Endothelial cell of umbilical vein (primary cell): Measurements from ENCODE around the gene MBD3L2. TPM values are rescaled to one million over a fixed set of nuclear protein-coding genes. Genes with fewer than 3 reads are reported as not detected.

Experiments
- BruUV-seq: library from RNA; stranded (reverse); fragments of 400-500 nt; replicated peaks from 2 replicates; lab custom pipeline; 2021; lab: Mats Ljungman, UMichigan
- CTCF ChIA-PET: fragments of 300-600, 350-600 bp; sonication (Branson Sonifier 250); formaldehyde crosslinking; loops from one replicate; lab custom pipeline; 2021; ENCODE audit warnings: antibody characterized with exemption, inconsistent platforms; lab: Charles Lee
- POLR2A ChIA-PET: fragments of 300-600, 350-600 bp; sonication (Branson Sonifier 250); formaldehyde crosslinking; loops from one replicate; lab custom pipeline; 2021; ENCODE audit warnings: antibody characterized with exemption, inconsistent platforms; lab: Charles Lee
- DNase-seq: peaks from one replicate; pipeline ENCODE4 v3.0.0-alpha.2; 2011; ENCODE audit warnings: low read depth, low spot score
- FAIRE-seq: peaks from 2 replicates; lab custom pipeline; 2011; peaks lifted over from hg19 to GRCh38; lab: Jason Lieb, UNC
- H2AFZ ChIP-seq: 2 replicates; pipeline ENCODE4 v1.6.0; 2012; ENCODE audit warnings: low read depth, low read length, control low read depth, inconsistent platforms
- H3K27ac ChIP-seq: 2 replicates; pipeline ENCODE4 v1.5.1; 2011; ENCODE audit warnings: low read depth, mild to moderate bottlenecking, control low read depth, low read length, moderate library complexity; ENCODE audit not compliant: insufficient read depth
- H3K27me3 ChIP-seq, 2 experiments: 2 replicates each; pipeline versions ENCODE4 v1.6.0 to v1.6.1; 2011; ENCODE audit warnings: low read length in 2 of 2, mixed read lengths in 1 of 2; ENCODE audit not compliant: control insufficient read depth in 2 of 2, insufficient read depth in 2 of 2
- H3K36me3 ChIP-seq, 2 experiments: 2 replicates in 1 of 2; 3 replicates in 1 of 2; pipeline ENCODE4 v1.5.1; 2011; ENCODE audit warnings: low read length in 2 of 2, mild to moderate bottlenecking in 1 of 2, moderate library complexity in 1 of 2; ENCODE audit not compliant: control insufficient read depth in 2 of 2, insufficient read depth in 2 of 2; ENCODE audit errors: extremely low read depth in 1 of 2
- H3K4me1 ChIP-seq: 3 replicates; pipeline ENCODE4 v1.5.1; 2011; ENCODE audit warnings: mild to moderate bottlenecking, low read length; ENCODE audit not compliant: control insufficient read depth, insufficient read depth; ENCODE audit errors: extremely low read depth
- H3K4me2 ChIP-seq: 2 replicates; pipeline ENCODE4 v1.6.1; 2011; ENCODE audit warnings: low read length, control low read depth, mixed read lengths; ENCODE audit not compliant: insufficient read depth
- H3K4me3 ChIP-seq, 3 experiments: fragments of 200-600 bp in 1 of 3; sonication (generic), shearing (Covaris generic) in 1 of 3; replicated peaks in 1 of 3; 2 replicates each; pipeline ENCODE4 v1.5.1; 2011 to 2016; ENCODE audit warnings: control low read depth in 3 of 3, low read length in 3 of 3, mild to moderate bottlenecking in 2 of 3, inconsistent platforms in 1 of 3, low read depth in 1 of 3, moderate library complexity in 1 of 3; ENCODE audit not compliant: insufficient read depth in 1 of 3
- H3K79me2 ChIP-seq: 2 replicates; pipeline ENCODE4 v1.6.0; 2012; ENCODE audit warnings: low read length, inconsistent platforms; ENCODE audit not compliant: control insufficient read depth, insufficient read depth
- H3K9ac ChIP-seq: replicated peaks from 2 replicates; pipeline ENCODE3; 2011; ENCODE audit warnings: low read length, control low read depth; ENCODE audit not compliant: insufficient read depth; ENCODE audit errors: extremely low read depth
- H3K9me1 ChIP-seq: replicated peaks from 3 replicates; pipeline ENCODE4 v1.6.0; 2011; ENCODE audit warnings: mild to moderate bottlenecking, low read length; ENCODE audit not compliant: control insufficient read depth, insufficient read depth; ENCODE audit errors: extremely low read depth
- H3K9me3 ChIP-seq: replicated peaks from 2 replicates; pipeline ENCODE4 v1.5.1; 2012; ENCODE audit warnings: low read length, inconsistent platforms; ENCODE audit not compliant: control insufficient read depth, insufficient read depth
- H4K20me1 ChIP-seq: replicated peaks from 2 replicates; pipeline ENCODE3; 2011; ENCODE audit warnings: mild to moderate bottlenecking, low read length; ENCODE audit not compliant: control insufficient read depth, insufficient read depth; ENCODE audit errors: extremely low read depth
- CTCF ChIP-seq, 2 donors: IDR thresholded peaks; 1 replicate in 1 of 2; 2 replicates in 1 of 2; pipeline ENCODE4 v1.5.1; 2011; ENCODE audit warnings: low read length in 2 of 2, mild to moderate bottlenecking in 2 of 2, moderate library complexity in 2 of 2, control low read depth in 1 of 2, inconsistent platforms in 1 of 2, low read depth in 1 of 2; ENCODE audit not compliant: insufficient read depth in 1 of 2; ENCODE audit errors: extremely low read depth in 1 of 2
- EZH2 ChIP-seq: IDR thresholded peaks from 2 replicates; pipeline ENCODE4 v1.6.1; 2012; ENCODE audit warnings: borderline replicate concordance, low read depth, mild to moderate bottlenecking, moderate library complexity, low read length, inconsistent platforms; ENCODE audit not compliant: severe bottlenecking
- FOS ChIP-seq: IDR thresholded peaks from 2 replicates; pipeline ENCODE4 v1.6.1; 2011; ENCODE audit warnings: mild to moderate bottlenecking, low read length, moderate library complexity, borderline replicate concordance; ENCODE audit not compliant: insufficient read depth
- GATA2 ChIP-seq: IDR thresholded peaks from 2 replicates; pipeline ENCODE4 v1.7.0; 2011; ENCODE audit warnings: low read depth, mild to moderate bottlenecking, moderate library complexity, mixed read lengths, low read length; ENCODE audit not compliant: insufficient read length, insufficient read depth
- JUN ChIP-seq: IDR thresholded peaks from 2 replicates; pipeline ENCODE4 v1.6.1; 2011; ENCODE audit warnings: borderline replicate concordance, low read depth; ENCODE audit not compliant: insufficient read length, insufficient read depth
- MYC ChIP-seq: IDR thresholded peaks from one replicate; pipeline ENCODE4 v1.6.1; 2011; ENCODE audit warnings: mild to moderate bottlenecking, low read depth, low read length
- POLR2A ChIP-seq: IDR thresholded peaks from 2 replicates; pipeline ENCODE4 v1.6.1; 2012; ENCODE audit warnings: low read depth, mild to moderate bottlenecking, control low read depth, low read length
- POLR2AphosphoS5 ChIP-seq: IDR thresholded peaks from 2 replicates; pipeline ENCODE4 v1.6.1; 2012; ENCODE audit warnings: low read depth, mild to moderate bottlenecking, control low read depth, low read length, moderate library complexity; ENCODE audit not compliant: insufficient read depth
- dilution Hi-C: fragments of 300-500 bp; cut with MboI; formaldehyde crosslinking; loops from one replicate; pipeline ENCODE4 v1.15.0; 2019; ENCODE audit warnings: low sequenced_read_pairs; ENCODE audit not compliant: extremely low pct_ligation_motif_present
- intact Hi-C: fragments of 100-400 bp; cut with micrococcal nuclease; formaldehyde crosslinking; loops from one replicate; pipeline ENCODE4 v1.10.0; 2022
- polyA plus RNA-seq, 4 experiments: library from polyadenylated mRNA; depleted of rRNA in 3 of 4; stranded (reverse) in 3 of 4; unstranded in 1 of 4; fragments of >200 nt; gene quantifications; 2 replicates each; pipeline versions ENCODE4 v1.2.1 to v1.2.3, GENCODE V29; 2011 to 2012; ENCODE audit warnings: missing spikeins in 1 of 4
- total RNA-seq: library from RNA; stranded (reverse); gene quantifications from 2 replicates; pipeline ENCODE4 v1.2.3, GENCODE V29; 2021
- TF ChIP-seq, protein P1 (sequence below): IDR thresholded peaks from 2 replicates; pipeline ENCODE4 v1.6.1; 2011; ENCODE audit not compliant: insufficient read depth, insufficient read length

MBD3L2 gene
- total and polyA plus RNA-seq, 2 donors (not counting 3 experiments of a cell fraction or from before 2014, with no cell fraction given) = not detected

DNA sequence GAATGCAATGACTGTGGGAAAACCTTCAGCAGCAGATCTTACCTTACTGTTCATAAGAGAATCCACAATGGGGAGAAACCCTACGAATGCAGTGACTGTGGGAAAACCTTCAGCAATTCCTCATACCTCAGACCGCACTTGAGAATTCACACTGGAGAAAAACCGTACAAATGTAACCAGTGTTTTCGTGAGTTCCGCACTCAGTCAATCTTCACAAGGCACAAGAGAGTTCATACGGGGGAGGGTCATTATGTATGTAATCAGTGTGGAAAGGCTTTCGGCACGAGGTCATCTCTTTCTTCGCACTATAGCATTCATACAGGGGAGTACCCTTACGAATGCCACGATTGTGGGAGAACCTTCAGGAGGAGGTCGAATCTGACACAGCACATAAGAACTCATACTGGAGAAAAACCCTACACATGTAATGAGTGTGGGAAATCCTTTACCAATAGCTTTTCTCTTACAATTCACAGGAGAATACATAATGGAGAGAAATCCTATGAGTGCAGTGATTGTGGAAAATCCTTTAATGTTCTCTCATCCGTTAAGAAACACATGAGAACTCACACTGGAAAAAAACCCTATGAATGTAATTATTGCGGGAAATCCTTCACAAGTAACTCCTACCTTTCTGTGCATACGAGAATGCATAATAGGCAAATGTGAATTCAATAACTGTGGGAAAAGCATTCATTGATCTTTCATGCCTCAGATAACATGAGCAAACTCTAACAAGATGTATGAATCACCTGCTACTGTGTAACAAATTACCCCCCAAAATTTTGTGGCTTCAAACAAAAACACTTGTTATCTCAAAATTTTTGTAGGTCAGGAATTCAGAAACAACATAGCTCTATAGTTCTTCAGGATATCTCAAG, 34.2 kb downstream of the MBD3L2 start:
- Histone ChIP-seq H3K9me1 (no peaks in the 10 kb centered on the region), H3K4me1 (no peaks in the 10 kb centered on the region), H4K20me1 (no peaks in the 10 kb centered on the region), H3K27me3 (no peaks in the 10 kb centered on the region), H3K9me3 (peaks cover 41% of the 10 kb centered on the region), H3K27ac (no peak overlapping the region), H2AFZ (no peak overlapping the region), H3K4me3 (no peak overlapping the region), H3K4me2 (no peak overlapping the region), H3K36me3 (peaks cover 36 to 38% of the 10 kb centered on the region in 2 experiments), H3K79me2 (no peaks in the 10 kb centered on the region), H3K9ac (no peak overlapping the region)
- intact Hi-C loops = no loop called here
- DNase-seq (peak; percentile 16), FAIRE-seq (no peak)
- BruUV-seq = no TSS peak
- dilution Hi-C loops = no loop called here
- TF ChIP-seq MYC = no peak
- no peak for TF ChIP-seq JUN
- TF ChIP-seq GATA2 = no peak
- TF ChIP-seq POLR2AphosphoS5 = no peak
- no peak for TF ChIP-seq FOS
- no peak for TF ChIP-seq POLR2A
- no peak for TF ChIP-seq CTCF (IDR thresholded peaks at IDR 0.05; ENCODE audit: extremely low read depth in 1 of 2, insufficient read depth in 1 of 2, low read depth in 1 of 2, low read length in 2 of 2)
- TF ChIP-seq EZH2 = no peak
- TF ChIP-seq, protein P1, sequence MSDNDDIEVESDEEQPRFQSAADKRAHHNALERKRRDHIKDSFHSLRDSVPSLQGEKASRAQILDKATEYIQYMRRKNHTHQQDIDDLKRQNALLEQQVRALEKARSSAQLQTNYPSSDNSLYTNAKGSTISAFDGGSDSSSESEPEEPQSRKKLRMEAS = no peak
- ChIA-PET CTCF (no interaction called here), POLR2A (no interaction called here)
